Forelimb muscle (tissue), 1 donor: ENCODE results near the gene APOC4. TPM values are rescaled to one million over a fixed set of nuclear protein-coding genes. Genes with fewer than 3 reads are reported as not detected.

Experiments
- DNase-seq: peaks from one replicate; pipeline ENCODE4 v3.0.0-alpha.2; 2013; ENCODE audit warnings: low read depth
- polyA plus RNA-seq: library from polyadenylated mRNA; unstranded; fragments of 120-200 nt; gene quantifications from one replicate; pipeline ENCODE4 v1.2.1, GENCODE V29; 2013; ENCODE audit not compliant: insufficient read length

APOC4 gene
- polyA plus RNA-seq, 1 donor: not detected

GRCh38 chr19:44993526-44993925, 51.5 kb downstream of the APOC4 start:
- DNase-seq: no peak

- no peak for DNase-seq
Observed at GRCh38 chr19:44993926-44994537, 52.0 kb downstream of the APOC4 start.

Other genes with a start within 250 kb of the APOC4 start
- 0.37 TPM for gene CEACAM16, start 243.1 kb upstream of the APOC4 start, polyA plus RNA-seq
- 11.6 TPM for gene BCL3, start 193.5 kb upstream of the APOC4 start, polyA plus RNA-seq
- gene CBLC, start 164.3 kb upstream of the APOC4 start, polyA plus RNA-seq: not detected
- 201 TPM for gene BCAM, start 133.1 kb upstream of the APOC4 start, polyA plus RNA-seq
- gene NECTIN2, start 95.9 kb upstream of the APOC4 start, polyA plus RNA-seq: 44.1 TPM
- 35.1 TPM for gene TOMM40, start 51.0 kb upstream of the APOC4 start, polyA plus RNA-seq
- 41.6 TPM for gene APOE, start 36.4 kb upstream of the APOC4 start, polyA plus RNA-seq
- 19.6 TPM for gene APOC1, start 27.6 kb upstream of the APOC4 start, polyA plus RNA-seq
- not detected for gene APOC2, start 3.8 kb downstream of the APOC4 start, polyA plus RNA-seq
- gene CLPTM1, start 13.1 kb downstream of the APOC4 start, polyA plus RNA-seq: 52.5 TPM
- 4.8 TPM for gene RELB, start 59.2 kb downstream of the APOC4 start, polyA plus RNA-seq
- 48.8 TPM for gene CLASRP, start 96.8 kb downstream of the APOC4 start, polyA plus RNA-seq
- 0.91 TPM for gene ZNF296, start 134.2 kb downstream of the APOC4 start, polyA plus RNA-seq
- gene GEMIN7, start 137.0 kb downstream of the APOC4 start, polyA plus RNA-seq: 22.7 TPM
- gene PPP1R37, start 150.9 kb downstream of the APOC4 start, polyA plus RNA-seq: 22.1 TPM
- 0.34 TPM for gene NKPD1, start 218.7 kb downstream of the APOC4 start, polyA plus RNA-seq
- 23.1 TPM for gene TRAPPC6A, start 236.0 kb downstream of the APOC4 start, polyA plus RNA-seq
- gene BLOC1S3, start 236.5 kb downstream of the APOC4 start, polyA plus RNA-seq: 6.1 TPM